ENCODE measurements around the gene OTOG. TPM values are rescaled to one million over a fixed set of nuclear protein-coding genes. Genes with fewer than 3 reads are reported as not detected.

The OTOG gene
- polyA plus RNA-seq, 1 experiment, result not detected

- ChIA-PET POLR2A (no interaction called here), CTCF (no interaction called here)
- Histone ChIP-seq H3K36me3 (ENCODE audit: control insufficient read depth, insufficient read depth, low read length) (no peaks in the 10 kb centered on the region), H3K27me3 (ENCODE audit: control insufficient read depth, insufficient read depth, low read length) (no peaks in the 10 kb centered on the region; the same call in 1 of the 2 replicates), H3K4me3 (ENCODE audit: low read depth, low read length) (no peak overlapping the region)
- no peak for TF ChIP-seq CTCF (IDR thresholded peaks at IDR 0.05; ENCODE audit: insufficient read depth, low read depth, low read length)
- no peak for DNase-seq (ENCODE audit: low read depth)
Measured at GRCh38 chr11:17609291-17610084, 62.4 kb downstream of the OTOG start.

GRCh38 chr11:17610085-17610894 is 63.2 kb downstream of the OTOG start:
- POLR2A ChIA-PET, result no interaction called here
- CTCF ChIA-PET, result no interaction called here
- TF ChIP-seq CTCF (IDR thresholded peaks at IDR 0.05; ENCODE audit: insufficient read depth, low read depth, low read length), result no peak
- no peak overlapping the region for H3K4me3 ChIP-seq (ENCODE audit: low read depth, low read length)
- H3K27me3 ChIP-seq (ENCODE audit: control insufficient read depth, insufficient read depth, low read length), result peaks cover 1% of the 10 kb centered on the region; the same call in 1 of the 2 replicates
- H3K36me3 ChIP-seq (ENCODE audit: control insufficient read depth, insufficient read depth, low read length), result no peaks in the 10 kb centered on the region
- no peak for DNase-seq (ENCODE audit: low read depth)

- POLR2A ChIA-PET, result no interaction called here
- Histone ChIP-seq H3K27me3 (ENCODE audit: control insufficient read depth, insufficient read depth, low read length) (peaks cover 1% of the 10 kb centered on the region; the same call in 1 of the 2 replicates), H3K4me3 (ENCODE audit: low read depth, low read length) (no peak overlapping the region), H3K36me3 (ENCODE audit: control insufficient read depth, insufficient read depth, low read length) (no peaks in the 10 kb centered on the region)
- no peak for TF ChIP-seq CTCF (IDR thresholded peaks at IDR 0.05; ENCODE audit: insufficient read depth, low read depth, low read length)
- DNase-seq (ENCODE audit: low read depth), result no peak
- CTCF ChIA-PET, result no interaction called here
Measured at GRCh38 chr11:17611049-17611448, 64.0 kb downstream of the OTOG start.

- CTCF ChIA-PET, result interaction anchor here (1.6 kb wide), 1 partner anchor 367 kb away, joined by 5 read pairs; no protein-coding TSS in a partner anchor
- peaks cover 1% of the 10 kb centered on the region; the same call in 1 of the 2 replicates for H3K27me3 ChIP-seq (ENCODE audit: control insufficient read depth, insufficient read depth, low read length)
- POLR2A ChIA-PET, result no interaction called here
- H3K4me3 ChIP-seq (ENCODE audit: low read depth, low read length), result no peak overlapping the region
- DNase-seq (ENCODE audit: low read depth), result no peak
- no peaks in the 10 kb centered on the region for H3K36me3 ChIP-seq (ENCODE audit: control insufficient read depth, insufficient read depth, low read length)
- TF ChIP-seq CTCF (IDR thresholded peaks at IDR 0.05; ENCODE audit: insufficient read depth, low read depth, low read length), result no peak
Measured at GRCh38 chr11:17611503-17612220, 64.6 kb downstream of the OTOG start.
